Inflammatory macrophage treated with lipopolysaccharide for 4 hours (primary cell): ENCODE data around the gene FLT1.

Source experiments
- DNase-seq: peaks from one replicate; pipeline ENCODE4 v3.0.0-alpha.2; 2020

FLT1 gene

DNA sequence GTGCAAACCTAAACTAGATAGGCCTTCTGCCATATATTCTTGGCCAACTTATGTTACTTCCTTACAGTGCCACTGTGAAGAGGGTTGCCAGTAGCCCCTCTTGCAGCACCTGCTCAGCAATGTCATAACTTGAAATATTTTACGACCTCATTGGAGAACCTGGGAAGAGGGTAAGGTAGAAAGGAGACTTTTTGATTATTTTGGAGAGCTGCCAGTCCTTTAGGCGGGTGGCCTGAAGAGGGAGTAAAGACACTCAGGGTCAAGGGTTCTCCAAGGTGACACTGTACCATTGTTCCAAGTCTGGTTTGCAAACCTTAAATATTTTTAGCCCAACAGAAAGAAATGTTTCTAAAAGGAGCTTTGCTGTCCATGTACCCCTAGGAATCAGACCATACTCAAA is 118.3 kb downstream of the FLT1 start:
- DNase-seq, result no peak

DNA sequence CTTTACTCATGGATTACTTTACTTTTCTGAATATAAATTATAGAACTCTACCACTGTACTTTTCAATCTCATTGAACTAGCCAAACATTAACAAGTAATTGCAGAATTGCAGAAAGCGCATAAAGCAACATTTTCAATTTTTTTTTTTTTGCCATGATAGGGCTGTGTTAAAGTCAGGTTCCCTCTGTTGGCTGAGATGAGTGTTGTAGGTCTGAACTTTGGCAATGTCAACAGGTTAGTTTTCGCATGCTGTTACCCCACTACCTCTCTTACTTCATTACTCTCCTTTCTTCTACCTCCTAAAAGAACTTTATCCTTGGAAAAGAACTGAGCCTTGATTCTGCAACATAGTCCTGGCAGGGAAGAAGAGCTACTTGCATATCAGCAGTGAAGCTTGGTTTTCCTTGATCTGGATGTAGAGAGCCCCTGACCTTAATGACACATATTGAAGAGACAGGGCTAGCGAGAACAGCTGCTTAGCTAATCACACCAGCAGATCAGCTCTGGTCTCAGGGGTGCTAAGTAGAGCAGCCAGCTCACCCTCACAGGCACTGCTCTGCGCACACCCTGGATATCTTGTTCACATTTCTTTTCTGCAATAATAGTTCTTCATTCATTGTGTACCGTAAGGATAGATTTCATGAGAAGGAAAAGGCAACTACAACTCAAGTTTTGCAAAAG is 119.5 kb downstream of the FLT1 start:
- no peak for DNase-seq

DNA sequence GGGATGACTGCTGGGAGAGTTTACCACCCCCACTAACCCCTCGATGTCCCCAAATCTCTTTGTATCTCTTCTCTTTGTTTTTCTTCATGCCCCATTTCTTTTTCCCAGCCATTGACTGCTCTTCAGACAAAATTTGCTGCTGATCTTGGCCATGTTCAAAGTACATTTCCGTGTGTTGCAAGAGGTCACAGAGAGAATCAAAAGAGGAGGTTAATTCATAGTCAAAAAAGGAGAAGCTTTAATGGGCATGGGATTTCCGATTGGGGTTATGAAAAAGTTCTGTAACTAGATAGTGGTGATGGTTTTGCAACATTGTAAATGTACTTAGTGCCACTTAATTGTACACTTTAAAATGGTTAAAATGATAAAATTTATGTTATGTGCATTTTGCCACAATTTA is 121.1 kb downstream of the FLT1 start:
- DNase-seq, result peak; percentile 85

DNA sequence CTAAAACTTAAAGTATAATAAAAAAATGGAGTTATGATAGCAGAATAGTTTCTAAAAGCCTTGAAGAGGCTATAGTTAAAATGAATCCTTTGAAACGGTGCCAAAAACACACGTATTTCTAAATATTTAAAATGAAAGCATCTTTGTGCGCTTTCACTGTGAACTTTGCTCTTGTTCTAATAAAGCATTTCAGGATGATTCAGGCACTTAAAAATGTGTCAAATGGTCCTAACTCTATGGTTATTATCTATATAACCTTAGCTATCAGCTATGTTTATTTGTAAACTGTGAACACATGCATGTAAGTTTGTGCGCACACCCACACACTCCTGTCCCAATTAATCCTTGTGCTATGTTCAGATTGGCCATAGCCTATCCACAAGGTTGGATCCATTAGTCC is 124.5 kb downstream of the FLT1 start:
- no peak for DNase-seq

- DNase-seq, result peak; percentile 54
These were observed 136.2 kb downstream of the FLT1 start for GRCh38 chr13:28358708-28359107.

GRCh38 chr13:28357911-28358433 is 137.0 kb downstream of the FLT1 start:
- peak; percentile 98 for DNase-seq

GRCh38 chr13:28357247-28357825 is 137.6 kb downstream of the FLT1 start:
- no peak for DNase-seq

DNA sequence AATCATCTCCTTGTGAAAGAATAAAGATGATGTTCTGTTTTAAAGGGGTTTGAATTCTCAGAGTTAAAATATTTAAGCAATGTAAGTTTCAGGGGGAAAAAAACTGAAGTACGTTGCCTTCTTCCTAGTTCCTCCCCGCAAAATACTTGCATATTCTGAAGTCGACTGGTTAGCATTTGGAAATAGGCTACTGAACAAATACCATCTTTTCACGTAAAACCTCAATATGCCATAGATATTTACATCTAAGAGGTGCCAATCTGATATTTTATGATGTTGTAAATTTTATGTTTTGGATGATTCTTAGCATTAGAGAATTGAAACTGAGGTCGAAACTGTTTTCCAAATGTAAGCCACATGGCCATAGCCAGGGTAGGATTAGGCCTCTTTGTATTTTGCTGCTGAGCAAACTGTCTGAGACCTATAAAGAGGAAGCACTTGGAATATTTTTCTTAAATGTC is 138.3 kb downstream of the FLT1 start:
- DNase-seq, result peak; percentile 78

DNA sequence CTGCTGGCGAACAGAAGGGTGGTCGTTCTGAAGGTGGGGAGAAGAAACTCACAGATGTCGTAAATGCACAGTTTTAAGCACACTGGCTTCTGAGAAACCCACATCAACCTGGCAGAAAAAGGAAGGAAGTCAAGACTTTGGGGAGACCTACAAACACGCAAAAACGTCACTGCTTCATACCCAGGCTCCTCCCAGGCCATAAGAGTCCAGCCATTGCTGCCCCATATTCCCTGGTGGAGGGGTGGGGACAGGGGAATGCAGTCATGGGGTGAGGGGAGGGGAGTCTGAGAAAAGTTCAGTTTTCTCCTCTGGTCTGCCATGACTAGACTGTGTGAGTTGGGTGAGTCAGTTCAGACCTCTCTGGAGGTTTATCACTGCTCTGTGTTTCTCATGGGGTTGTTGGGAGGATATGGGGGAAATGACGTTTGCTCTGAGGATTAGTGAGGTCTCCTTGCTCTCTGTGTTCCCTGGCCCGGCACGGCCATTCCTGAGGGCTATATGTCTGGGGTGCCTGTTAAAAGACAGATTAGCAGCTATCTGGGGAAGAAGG is 139.0 kb downstream of the FLT1 start:
- peak; percentile 53 for DNase-seq

DNA sequence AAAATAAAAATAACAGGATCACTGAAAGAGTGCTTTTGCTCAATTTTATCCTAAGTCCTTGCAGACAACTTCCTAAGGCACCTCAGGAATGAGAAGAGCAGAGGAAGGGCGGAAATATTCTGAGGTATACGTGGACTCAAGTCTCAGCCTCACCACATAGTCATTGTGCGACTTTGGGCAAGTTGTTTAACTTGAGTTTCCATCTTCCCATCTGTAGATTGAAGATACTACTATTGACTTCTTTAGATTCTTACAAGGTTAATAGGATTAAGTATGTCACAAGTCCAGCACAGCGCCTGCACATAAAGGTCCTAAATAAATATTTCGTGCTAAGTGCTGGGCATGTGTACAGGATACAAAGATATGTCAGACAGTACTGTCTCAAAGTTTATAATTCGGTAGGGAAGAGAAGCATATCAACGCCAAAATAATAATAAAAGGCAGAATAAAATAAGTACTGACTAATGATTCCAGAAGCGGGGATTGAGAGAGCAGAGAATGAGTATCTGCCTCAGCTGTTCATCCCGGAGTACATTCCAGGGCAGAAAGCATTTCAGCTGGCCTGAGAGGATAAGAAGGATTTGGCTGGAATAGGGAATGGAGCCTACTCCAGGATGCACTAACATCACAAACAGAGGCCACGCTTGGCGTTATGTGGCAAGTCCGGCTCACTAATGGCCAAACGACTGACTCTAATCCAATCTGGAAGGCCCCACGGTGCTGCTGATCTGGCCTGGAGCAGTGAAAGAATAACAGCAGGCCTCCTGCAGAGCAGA is 139.7 kb downstream of the FLT1 start:
- no peak for DNase-seq

- no peak for DNase-seq
These were observed 141.2 kb downstream of the FLT1 start for GRCh38 chr13:28353679-28354078.

DNA sequence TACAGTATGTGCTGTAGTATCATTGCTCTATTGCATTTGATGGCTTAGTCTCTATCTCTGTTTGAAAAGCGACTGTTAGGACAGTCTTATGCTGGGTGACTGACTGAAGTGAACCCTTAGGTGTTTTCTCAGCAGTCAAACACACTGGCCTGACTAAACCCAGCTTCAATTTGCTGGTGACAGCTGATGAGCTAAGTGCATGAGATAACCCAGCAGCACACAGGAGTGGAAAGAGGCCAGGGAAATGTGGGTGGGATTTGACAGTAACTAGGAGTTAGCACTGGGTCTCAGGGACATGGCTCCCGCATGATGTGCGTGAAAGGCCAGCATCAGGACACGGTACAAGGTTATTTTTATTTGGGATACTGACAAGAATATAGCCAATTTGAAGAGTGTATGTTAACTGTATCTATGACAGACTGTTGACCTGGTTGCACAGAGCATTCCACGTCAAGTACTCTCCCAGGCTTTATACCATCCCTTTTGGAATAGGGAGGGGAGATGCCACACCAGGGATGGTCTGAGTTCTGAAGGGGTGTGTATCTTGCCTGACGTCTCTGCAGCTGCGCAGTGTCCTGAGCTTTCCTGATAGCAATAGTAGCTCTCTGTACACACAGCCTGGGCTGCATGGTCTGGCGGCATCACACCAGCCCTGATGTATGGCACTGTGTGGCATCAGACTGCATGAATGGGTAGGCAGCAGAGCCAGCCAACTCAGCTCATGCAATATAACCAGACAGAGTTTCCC is 144.8 kb downstream of the FLT1 start:
- DNase-seq, result no peak

GRCh38 chr13:28349371-28349770 is 145.6 kb downstream of the FLT1 start:
- DNase-seq, result no peak

DNA sequence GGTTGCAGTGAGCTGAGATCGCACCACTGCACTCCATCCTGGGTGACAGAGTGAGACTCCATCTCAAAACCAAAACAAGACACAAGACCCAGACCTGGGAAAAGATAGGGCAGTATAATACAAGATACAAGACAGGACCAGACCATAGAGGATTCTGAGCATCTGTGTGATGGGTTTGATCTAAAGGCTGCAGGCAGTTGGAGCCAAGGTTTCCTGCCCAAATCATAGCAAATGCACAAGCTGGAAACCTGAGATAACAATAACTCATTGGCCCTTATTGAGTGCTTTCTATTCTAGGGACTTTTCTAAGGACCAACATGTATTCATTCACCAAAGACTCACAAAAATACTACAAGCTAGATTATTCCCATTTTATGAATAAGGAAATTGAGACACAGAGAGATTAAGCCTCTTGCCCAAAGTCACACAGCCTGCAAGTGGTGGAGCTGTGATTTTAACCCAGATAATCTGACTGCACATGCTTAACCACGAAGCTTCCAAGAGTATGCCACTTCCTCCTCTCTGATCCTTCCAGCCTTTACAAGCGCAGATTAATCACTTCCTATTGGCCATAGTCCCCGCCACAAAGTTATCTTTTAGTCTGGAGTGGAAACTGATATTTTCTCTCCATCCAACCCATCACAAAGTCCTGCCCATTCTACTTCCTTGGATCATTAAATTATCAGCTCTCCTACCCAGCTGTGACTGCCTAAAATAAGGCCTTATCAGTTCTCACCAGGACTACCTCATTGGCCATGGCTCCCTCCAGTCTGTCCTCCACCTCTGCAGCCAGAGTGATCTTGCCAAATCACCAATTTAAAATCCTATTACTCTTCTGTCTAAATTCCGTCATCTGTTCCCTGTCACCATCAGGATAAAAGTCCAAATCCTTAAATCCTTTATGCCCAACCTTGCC is 147.2 kb downstream of the FLT1 start:
- DNase-seq, result peak; percentile 40

DNA sequence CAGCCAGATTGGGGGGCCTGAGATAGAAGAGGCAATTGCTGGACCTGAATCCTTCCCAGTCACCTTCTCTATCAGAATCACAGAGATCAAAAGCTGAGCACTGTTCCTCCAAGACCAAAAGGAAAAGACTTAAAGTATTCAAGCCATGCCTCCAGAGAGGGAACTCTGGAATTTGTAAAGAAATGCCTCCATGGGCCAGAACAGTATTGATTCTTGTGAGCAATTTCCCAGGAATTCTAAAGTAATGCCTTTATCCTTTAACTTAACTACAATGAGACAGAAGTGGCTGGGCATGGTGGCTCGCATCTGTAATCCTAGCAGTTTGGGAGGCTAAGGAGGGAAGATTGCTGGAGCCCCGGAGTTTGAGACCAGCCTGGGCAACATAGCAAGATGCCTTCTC is 148.8 kb downstream of the FLT1 start:
- DNase-seq, result no peak

DNA sequence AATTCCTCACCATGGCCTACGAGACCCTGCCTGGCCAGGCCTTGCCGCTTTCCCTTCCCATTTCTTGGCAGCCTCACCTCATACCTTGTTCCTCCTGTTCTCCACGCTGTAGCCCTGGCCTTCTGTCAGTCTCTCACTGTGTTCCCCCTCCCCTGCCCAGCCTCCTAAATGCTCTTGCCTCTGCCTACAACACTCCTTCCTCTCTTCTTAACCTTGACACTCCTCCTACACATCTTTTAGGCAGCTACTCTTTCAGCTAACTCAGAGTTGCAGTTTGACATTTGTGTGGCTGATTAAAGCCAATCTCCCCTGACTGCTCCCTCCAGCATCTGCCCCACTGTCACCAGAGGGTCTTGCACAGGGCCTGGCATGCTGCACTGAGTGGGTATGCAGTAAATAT is 150.8 kb downstream of the FLT1 start:
- DNase-seq, result no peak

DNA sequence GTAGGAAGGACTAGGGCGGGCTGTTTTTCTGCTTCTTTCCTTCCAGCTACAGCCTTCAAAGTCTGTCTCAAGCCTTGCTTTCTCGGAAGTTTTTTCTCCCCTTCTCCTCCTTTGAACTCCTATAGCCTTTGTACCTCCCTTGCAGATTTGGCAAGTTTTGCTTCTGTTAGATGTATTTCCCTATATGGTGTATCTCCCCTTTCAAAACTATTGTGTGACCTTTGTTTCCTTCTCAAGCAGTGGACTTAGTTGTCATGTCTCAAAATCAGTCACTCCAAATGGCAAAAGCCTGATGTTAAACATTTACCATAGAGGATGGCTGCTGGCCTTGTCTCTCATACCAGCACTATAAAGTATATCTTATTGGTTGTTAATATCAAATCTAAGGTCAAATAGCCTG is 152.7 kb downstream of the FLT1 start:
- no peak for DNase-seq

DNA sequence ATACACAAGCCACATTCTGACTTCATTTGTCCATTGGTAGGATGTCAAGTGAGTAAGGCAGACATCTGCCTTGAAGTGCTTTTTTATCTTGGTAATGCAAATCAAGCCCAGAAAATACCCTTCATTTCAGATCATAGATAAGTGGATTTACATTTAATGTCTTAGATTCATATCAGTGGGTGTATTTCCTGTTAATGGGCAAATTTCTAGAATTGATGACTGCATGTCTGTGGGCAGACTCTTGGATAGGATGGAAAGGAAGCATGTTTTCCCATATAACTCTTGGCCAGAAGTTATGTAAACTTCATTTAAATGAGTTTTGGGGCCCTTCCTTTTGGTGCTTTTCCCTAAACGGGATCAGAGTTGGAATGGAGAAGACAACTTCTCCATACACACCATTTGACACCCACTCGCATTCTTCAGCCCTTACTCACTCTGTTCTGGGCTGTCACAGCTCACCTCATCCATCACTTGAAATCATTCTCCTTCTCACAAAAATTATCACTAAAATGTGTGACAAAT is 154.6 kb downstream of the FLT1 start:
- peak; percentile 33 for DNase-seq

- no peak for DNase-seq
These were observed 155.5 kb downstream of the FLT1 start for GRCh38 chr13:28339419-28339818.

DNA sequence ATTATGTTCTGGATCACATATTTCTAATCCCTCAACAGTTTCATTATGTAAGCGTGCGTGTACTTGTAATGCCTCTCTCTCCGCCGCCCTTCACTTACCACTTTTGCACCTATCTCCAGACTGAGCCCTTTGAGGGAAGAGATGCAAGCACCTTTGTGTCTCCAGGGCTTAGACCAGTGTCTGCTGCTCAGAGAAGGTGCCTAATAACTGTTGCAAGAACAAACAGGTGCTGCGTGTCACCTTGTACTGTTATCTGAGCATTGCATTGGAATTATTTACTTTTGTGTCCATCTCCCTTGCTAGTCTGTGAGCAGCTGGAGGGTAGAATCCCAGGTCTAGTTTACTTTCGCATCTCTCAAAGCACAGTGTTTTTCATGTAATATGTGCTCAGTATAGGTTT is 156.2 kb downstream of the FLT1 start:
- no peak for DNase-seq

- DNase-seq, result no peak
These were observed 156.8 kb downstream of the FLT1 start for GRCh38 chr13:28338006-28338574.
